Stimulated activated memory B cell treated with anti-CD40 and anti-IgM and Interleukin-4, amounts not matched to agents 10 μg/mL and 1 μg/mL and 100 μg/mL, for 72 hours (primary cell): ENCODE data around the gene MICAL2.
"Not testable (repeated sequence)": the region's sequence is repeated elsewhere in the genome, so short reads cannot be mapped to it uniquely, and the experiment has no call there.

Experiments used
- ATAC-seq: fragments of 150-1000 bp; cut with Tn5 transposase; 2 replicates; pipeline ENCODE4 v1.10.0; 2021
- H3K27ac Mint-ChIP-seq: one replicate; pipeline ENCODE4 v1.8.0; 2022; ENCODE audit warnings: mild to moderate bottlenecking, mixed read lengths
- H3K27me3 Mint-ChIP-seq: one replicate; pipeline ENCODE4 v1.8.0; 2022; ENCODE audit warnings: mixed read lengths
- H3K36me3 Mint-ChIP-seq: one replicate; pipeline ENCODE4 v1.8.0; 2022; ENCODE audit warnings: mixed read lengths
- H3K4me1 Mint-ChIP-seq: one replicate; pipeline ENCODE4 v1.8.0; 2022; ENCODE audit warnings: mixed read lengths
- H3K4me3 Mint-ChIP-seq: one replicate; pipeline ENCODE4 v1.8.0; 2022; ENCODE audit warnings: mild to moderate bottlenecking, moderate library complexity, mixed read lengths
- H3K9me3 Mint-ChIP-seq: one replicate; pipeline ENCODE4 v1.8.0; 2022; ENCODE audit warnings: mixed read lengths

Gene MICAL2

DNA sequence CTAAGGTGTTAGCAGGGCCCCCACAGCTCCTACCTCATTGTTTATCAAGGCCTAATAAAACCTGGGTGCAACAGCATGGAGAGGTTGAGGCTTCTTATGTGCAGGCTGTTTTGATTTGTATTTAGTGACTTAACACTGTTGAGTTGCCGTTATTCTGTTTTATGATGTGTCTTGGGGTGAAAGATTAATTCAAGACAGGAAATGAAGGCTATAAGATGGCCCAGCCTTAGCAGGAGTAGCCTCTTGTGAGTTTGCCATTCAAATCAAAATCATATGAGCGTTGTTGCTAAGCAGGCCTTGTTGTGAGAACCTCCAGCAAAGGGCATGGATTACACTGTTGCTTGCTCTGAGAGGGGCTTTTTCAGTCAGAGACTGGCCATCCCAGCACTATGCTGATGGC is 31.8 kb downstream of the MICAL2 start:
- no peak overlapping the region for H3K4me3 Mint-ChIP-seq
- no peak overlapping the region for H3K27ac Mint-ChIP-seq

GRCh38 chr11:12142909-12143308 is 32.5 kb downstream of the MICAL2 start:
- Mint-ChIP-seq H3K9me3 (no peaks in the 10 kb centered on the region), H3K27me3 (peaks cover 26% of the 10 kb centered on the region), H3K4me1 (no peaks in the 10 kb centered on the region), H3K4me3 (no peak overlapping the region), H3K36me3 (no peaks in the 10 kb centered on the region), H3K27ac (no peak overlapping the region)
- no peak for ATAC-seq

More for the DNA sequence above, 31.8 kb downstream of the MICAL2 start:
- H3K9me3 Mint-ChIP-seq = no peaks in the 10 kb centered on the region
- H3K27me3 Mint-ChIP-seq = peaks cover 25% of the 10 kb centered on the region
- H3K4me1 Mint-ChIP-seq = no peaks in the 10 kb centered on the region
- ATAC-seq = no peak
- no peaks in the 10 kb centered on the region for H3K36me3 Mint-ChIP-seq

DNA sequence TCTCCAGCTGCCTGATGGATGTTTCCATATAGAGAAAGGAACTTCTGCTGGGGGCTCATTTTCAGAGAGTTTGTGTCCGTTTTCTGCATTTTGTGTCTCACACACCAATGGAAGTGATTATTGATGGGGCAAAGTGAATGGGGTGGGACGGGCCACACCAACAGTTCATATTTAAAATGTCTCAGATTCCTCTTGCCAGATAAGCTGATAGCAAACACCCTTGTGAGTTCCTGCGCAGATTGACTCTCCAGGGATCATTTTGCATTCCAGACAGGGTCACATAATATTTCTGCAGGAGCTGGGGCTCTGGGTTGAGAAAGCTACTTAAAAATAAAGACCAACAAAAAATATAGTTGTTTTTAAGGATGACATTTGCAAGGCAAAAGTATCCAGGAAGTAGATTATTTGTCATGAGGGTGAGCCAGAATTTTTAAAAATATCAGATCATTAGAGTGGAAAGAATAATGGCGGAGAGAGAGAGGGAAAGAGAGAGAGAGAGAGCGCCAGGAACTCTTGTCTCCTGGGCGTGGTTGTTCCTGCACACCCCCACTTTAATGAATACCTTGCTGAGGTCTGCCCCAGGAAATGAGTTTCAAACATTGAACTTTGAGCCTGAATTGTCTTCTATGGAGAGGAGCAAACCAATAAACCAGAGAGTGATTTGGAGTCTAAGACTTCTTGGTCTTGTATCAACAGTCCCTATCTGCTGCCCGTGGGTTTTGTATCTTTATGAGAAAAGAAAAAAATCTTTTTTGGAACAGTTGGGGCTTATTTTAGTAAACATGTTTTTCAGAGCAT is 33.3 kb downstream of the MICAL2 start:
- no peak overlapping the region for H3K27ac Mint-ChIP-seq
- H3K36me3 Mint-ChIP-seq = no peaks in the 10 kb centered on the region
- ATAC-seq = no peak
- H3K4me1 Mint-ChIP-seq = no peaks in the 10 kb centered on the region
- H3K4me3 Mint-ChIP-seq = no peak overlapping the region
- no peaks in the 10 kb centered on the region for H3K9me3 Mint-ChIP-seq
- H3K27me3 Mint-ChIP-seq = peaks cover 34% of the 10 kb centered on the region

DNA sequence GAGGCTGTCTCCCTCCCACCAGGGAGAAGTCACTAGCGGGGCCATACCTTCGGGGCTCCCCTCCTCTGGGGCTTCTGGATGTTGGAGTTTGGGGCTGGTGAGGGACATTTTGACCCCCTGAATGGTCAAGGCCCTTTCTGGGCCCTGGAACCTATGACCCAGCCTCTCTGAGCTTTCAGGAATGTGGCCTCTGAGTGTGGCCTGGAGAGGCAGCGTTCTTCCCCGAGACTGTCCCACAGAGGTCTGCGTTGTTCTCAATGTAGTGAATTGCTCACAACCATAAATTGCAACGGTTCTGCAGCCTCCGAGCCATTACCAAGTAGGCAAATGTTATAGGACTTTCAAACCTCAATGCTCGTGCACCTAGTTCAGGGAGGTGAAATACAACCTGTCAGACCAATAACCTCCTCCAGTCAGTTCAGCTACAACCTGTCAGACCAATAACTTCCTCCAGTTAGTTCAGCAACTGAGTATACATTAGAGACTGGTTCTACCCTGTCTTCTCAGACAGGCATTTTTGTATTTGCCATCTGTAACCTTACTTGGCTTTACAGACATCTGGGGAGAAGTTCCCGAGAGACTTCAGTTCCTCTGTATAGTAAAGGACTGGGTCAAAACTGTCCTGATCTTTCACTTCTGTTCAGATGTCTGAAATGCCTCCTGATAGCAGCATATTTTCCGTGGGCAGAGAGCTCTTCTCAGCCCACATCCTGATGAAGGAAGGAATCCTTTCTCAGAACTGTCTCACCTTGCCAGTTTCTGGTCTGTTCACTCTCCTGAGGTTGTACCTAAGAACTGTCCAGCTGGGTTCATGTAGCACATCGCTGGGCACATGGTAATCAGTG is 34.2 kb downstream of the MICAL2 start:
- Mint-ChIP-seq H3K36me3 (no peaks in the 10 kb centered on the region), H3K27me3 (peaks cover 29% of the 10 kb centered on the region), H3K9me3 (no peaks in the 10 kb centered on the region), H3K4me3 (no peak overlapping the region), H3K27ac (no peak overlapping the region), H3K4me1 (peaks cover 1% of the 10 kb centered on the region)
- peak; percentile 57 for ATAC-seq

GRCh38 chr11:12146678-12147077 is 36.3 kb downstream of the MICAL2 start:
- H3K4me1 Mint-ChIP-seq, H3K36me3 Mint-ChIP-seq, H3K9me3 Mint-ChIP-seq, ATAC-seq, H3K4me3 Mint-ChIP-seq, H3K27ac Mint-ChIP-seq: not testable (repeated sequence)
- H3K27me3 Mint-ChIP-seq = peaks cover 22% of the 10 kb centered on the region

- no peak for ATAC-seq
- Mint-ChIP-seq H3K27me3 (peaks cover 20% of the 10 kb centered on the region), H3K4me3 (no peak overlapping the region), H3K36me3 (no peaks in the 10 kb centered on the region), H3K27ac (no peak overlapping the region), H3K9me3 (no peaks in the 10 kb centered on the region), H3K4me1 (peaks cover 7% of the 10 kb centered on the region)
Measured at GRCh38 chr11:12147827-12148226, 37.4 kb downstream of the MICAL2 start.

DNA sequence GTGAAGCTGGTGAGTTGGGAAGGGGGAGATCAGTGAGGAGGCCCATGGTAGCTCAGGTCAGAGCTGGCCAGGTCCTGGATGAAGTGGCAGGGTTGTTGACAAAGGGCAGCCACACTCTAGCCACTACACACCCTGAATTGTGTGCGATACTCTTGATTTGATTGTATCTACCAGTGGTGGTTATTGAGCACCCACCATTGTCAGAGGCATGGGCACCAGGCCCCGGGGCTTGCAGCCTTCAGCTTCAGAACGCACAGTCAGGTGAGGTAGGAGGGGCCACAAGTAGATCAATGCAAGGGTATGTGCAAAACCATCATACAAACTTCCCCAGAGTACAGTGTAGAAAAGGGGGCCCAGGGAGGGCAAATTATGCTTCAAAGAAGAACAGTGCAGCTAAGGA is 38.1 kb downstream of the MICAL2 start:
- H3K9me3 Mint-ChIP-seq = no peaks in the 10 kb centered on the region
- H3K27me3 Mint-ChIP-seq = peaks cover 13% of the 10 kb centered on the region
- H3K4me3 Mint-ChIP-seq = no peak overlapping the region
- peaks cover 7% of the 10 kb centered on the region for H3K4me1 Mint-ChIP-seq
- no peak for ATAC-seq
- no peaks in the 10 kb centered on the region for H3K36me3 Mint-ChIP-seq
- H3K27ac Mint-ChIP-seq = no peak overlapping the region

DNA sequence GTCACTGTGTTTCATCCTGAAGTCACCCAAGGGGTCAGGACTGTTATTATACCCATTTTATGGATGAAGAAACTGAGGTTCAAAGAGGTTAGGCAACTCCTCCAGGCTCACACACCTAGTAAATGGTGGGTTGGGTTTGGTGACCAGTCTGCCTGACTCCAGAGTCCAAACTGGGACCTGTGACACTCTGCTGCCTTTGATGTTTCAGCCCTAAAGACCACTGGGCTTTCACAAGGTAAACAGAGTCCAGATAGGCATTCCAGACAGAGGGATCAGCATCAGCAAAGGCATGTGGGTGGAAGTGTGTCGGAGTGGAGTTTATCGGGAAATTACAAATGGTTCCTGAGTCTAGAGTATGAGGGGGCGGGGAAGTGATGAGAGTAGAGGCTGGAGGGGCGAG is 38.5 kb downstream of the MICAL2 start:
- Mint-ChIP-seq H3K9me3 (no peaks in the 10 kb centered on the region), H3K36me3 (no peaks in the 10 kb centered on the region), H3K4me3 (no peak overlapping the region), H3K27me3 (peaks cover 10% of the 10 kb centered on the region), H3K4me1 (peaks cover 7% of the 10 kb centered on the region), H3K27ac (no peak overlapping the region)
- no peak for ATAC-seq

DNA sequence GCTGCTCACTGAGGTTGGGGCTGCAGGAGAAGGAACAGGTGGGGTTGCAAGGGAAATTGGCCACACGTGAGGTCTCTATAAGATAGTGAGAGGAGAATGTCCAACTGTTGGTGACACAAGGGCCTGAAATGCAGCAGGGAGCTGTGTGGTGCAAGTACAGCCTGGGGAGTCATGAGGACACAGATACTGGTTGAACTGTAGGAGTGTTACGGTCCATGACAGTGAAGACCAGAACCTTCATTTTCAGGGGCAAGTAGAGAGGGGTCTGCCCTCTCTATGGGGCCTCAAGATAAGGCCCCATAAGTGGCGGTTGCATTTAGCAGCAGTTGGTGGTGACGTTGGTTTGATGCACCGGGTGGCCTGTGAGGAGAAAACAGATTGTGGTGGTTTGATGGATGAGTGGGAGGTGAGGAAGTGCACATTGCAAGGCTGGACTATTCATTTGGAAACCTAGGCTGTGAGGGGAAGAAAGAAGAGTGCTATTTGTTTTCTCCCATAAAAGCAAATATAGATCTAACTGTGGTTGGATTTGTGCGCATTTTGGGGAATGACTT is 39.4 kb downstream of the MICAL2 start:
- ATAC-seq = peak; percentile 55
- H3K4me1 Mint-ChIP-seq = peaks cover 7% of the 10 kb centered on the region
- no peak overlapping the region for H3K4me3 Mint-ChIP-seq
- H3K27me3 Mint-ChIP-seq = peaks cover 10% of the 10 kb centered on the region
- no peaks in the 10 kb centered on the region for H3K9me3 Mint-ChIP-seq
- H3K36me3 Mint-ChIP-seq = no peaks in the 10 kb centered on the region
- no peak overlapping the region for H3K27ac Mint-ChIP-seq

- Mint-ChIP-seq H3K36me3 (no peaks in the 10 kb centered on the region), H3K4me3 (no peak overlapping the region), H3K4me1 (peaks cover 7% of the 10 kb centered on the region), H3K9me3 (no peaks in the 10 kb centered on the region), H3K27ac (no peak overlapping the region), H3K27me3 (peaks cover 10% of the 10 kb centered on the region)
- no peak for ATAC-seq
Measured at GRCh38 chr11:12150831-12151382, 40.5 kb downstream of the MICAL2 start.

GRCh38 chr11:12152321-12152720 is 41.9 kb downstream of the MICAL2 start:
- no peaks in the 10 kb centered on the region for H3K36me3 Mint-ChIP-seq
- peaks cover 7% of the 10 kb centered on the region for H3K4me1 Mint-ChIP-seq

DNA sequence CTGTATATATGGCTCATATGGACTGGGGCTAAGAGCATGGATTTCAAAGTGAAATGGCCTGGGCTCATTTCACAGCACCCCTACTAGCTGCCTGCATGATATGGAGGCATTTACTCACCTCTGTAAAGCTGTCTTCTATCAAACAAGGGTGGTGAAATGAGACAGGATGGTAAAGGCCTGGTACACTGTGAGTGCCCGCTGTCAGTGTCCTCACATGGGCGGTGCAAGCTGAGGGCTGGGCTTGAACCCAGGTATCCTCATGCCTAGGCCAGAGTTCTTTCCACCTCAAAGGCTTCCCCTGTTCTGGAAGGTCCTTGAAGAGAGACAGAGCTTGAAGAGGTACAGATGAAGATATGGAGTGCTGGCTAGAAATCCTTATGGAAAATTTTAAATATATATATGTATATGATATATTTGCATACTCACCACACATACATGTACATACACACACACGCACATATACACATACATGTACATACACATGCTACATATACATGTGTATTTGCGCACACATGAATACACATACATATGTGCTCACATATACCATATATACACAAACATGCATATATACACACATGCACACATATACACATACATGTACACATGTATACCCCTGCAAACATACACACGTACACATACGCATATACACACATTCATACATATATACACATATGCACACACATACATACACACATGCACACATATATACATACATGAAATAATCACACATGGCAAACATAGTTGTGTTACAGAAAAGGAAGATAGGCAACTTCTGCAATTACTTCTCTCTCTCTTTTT is 44.7 kb downstream of the MICAL2 start:
- Mint-ChIP-seq H3K27me3 (peaks cover under 1% of the 10 kb centered on the region), H3K4me3 (no peak overlapping the region), H3K9me3 (no peaks in the 10 kb centered on the region), H3K36me3 (no peaks in the 10 kb centered on the region), H3K27ac (no peak overlapping the region), H3K4me1 (peaks cover under 1% of the 10 kb centered on the region)
- no peak for ATAC-seq

More at GRCh38 chr11:12152321-12152720, 41.9 kb downstream of the MICAL2 start:
- ATAC-seq = no peak
- H3K4me3 Mint-ChIP-seq = no peak overlapping the region
- H3K27ac Mint-ChIP-seq = no peak overlapping the region
- peaks cover 10% of the 10 kb centered on the region for H3K27me3 Mint-ChIP-seq
- H3K9me3 Mint-ChIP-seq = no peaks in the 10 kb centered on the region

GRCh38 chr11:12155696-12156095 is 45.3 kb downstream of the MICAL2 start:
- H3K4me1 Mint-ChIP-seq = no peaks in the 10 kb centered on the region
- ATAC-seq = no peak
- H3K4me3 Mint-ChIP-seq = no peak overlapping the region
- peaks cover 6% of the 10 kb centered on the region for H3K27me3 Mint-ChIP-seq
- no peak overlapping the region for H3K27ac Mint-ChIP-seq
- no peaks in the 10 kb centered on the region for H3K9me3 Mint-ChIP-seq
- no peaks in the 10 kb centered on the region for H3K36me3 Mint-ChIP-seq

DNA sequence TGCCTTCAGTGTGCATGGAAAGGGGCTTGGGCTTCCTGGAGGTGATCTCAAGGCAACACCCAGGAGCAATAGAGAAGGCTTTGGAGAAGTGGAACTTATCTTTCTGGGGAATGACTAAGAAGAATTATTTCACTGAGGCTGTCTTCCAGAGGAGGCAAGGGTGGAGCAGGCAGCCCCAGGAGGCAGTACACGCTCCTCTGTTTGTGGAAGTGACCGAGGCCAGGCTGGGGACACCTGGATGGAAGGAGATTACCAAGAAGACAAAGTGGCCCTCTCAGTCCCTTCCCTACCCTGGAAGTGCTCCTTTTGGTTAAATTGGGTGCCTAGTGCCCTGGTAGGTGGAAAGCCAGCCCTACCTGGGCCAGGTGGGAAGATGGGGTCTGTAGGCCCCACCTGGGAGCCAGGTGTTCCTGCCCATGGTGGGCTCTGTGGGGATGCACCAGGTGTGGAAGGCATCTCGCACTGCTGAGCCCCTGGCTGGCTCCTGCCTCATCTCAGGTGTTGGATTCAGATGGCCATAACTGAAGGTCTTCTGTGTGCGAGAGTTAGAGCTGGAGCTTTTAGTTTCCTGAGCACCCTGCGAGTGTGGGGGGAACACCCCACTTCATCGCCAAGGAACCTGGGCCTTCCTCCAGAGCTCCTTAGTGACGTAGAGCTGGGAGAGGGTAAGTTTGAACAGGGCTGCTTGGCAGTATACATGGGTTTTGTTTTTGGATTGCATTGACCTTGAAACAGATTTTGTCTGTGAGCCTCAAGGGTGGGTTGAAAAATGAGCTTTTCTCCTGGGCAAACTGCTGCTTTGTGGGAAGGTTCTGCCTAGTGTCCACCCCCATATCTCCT is 46.1 kb downstream of the MICAL2 start:
- no peak overlapping the region for H3K4me3 Mint-ChIP-seq
- peaks cover 10% of the 10 kb centered on the region for H3K27me3 Mint-ChIP-seq
- H3K27ac Mint-ChIP-seq = no peak overlapping the region
- H3K36me3 Mint-ChIP-seq = no peaks in the 10 kb centered on the region
- no peaks in the 10 kb centered on the region for H3K4me1 Mint-ChIP-seq
- ATAC-seq = no peak
- no peaks in the 10 kb centered on the region for H3K9me3 Mint-ChIP-seq
